Activated T-cell treated with anti-CD3 and anti-CD28 coated beads, Interleukin-2, amount 50 U/mL, for 72 hours (primary cell): ENCODE results near the gene SLC25A53. TPM values are rescaled to one million over a fixed set of nuclear protein-coding genes. Genes with fewer than 3 reads are reported as not detected.
A peak's percentile ranks its signal among the peaks of the same experiment; 100 is the strongest.

Experiments
- ATAC-seq, 2 donors: fragments of 150-1000 bp; cut with Tn5 transposase; replicated peaks in 1 of 2; 2 replicates each; pipeline ENCODE4 v1.10.0; 2021; ENCODE audit warnings: moderate library complexity in 2 of 2, mild to moderate bottlenecking in 1 of 2
- DNase-seq, 2 donors: peaks; one replicate each; pipeline ENCODE4 v3.0.0; 2021 to 2022; ENCODE audit warnings: mixed read lengths in 1 of 2
- H3K27ac Mint-ChIP-seq: one replicate; pipeline ENCODE4 v1.8.0; 2022; ENCODE audit warnings: mild to moderate bottlenecking, moderate library complexity, mixed read lengths
- H3K27me3 Mint-ChIP-seq: one replicate; pipeline ENCODE4 v1.8.0; 2022; ENCODE audit warnings: low read depth, mixed read lengths
- H3K36me3 Mint-ChIP-seq, 2 donors: one replicate each; pipeline ENCODE4 v1.8.0; 2022; ENCODE audit warnings: mixed read lengths in 2 of 2, mild to moderate bottlenecking in 1 of 2; ENCODE audit not compliant: insufficient read depth in 2 of 2
- H3K4me1 Mint-ChIP-seq: one replicate; pipeline ENCODE4 v1.8.0; 2022; ENCODE audit warnings: low read depth, mixed read lengths
- H3K4me3 Mint-ChIP-seq, 2 donors: one replicate each; pipeline ENCODE4 v1.8.0; 2022; ENCODE audit warnings: mild to moderate bottlenecking in 2 of 2, mixed read lengths in 2 of 2, moderate library complexity in 2 of 2
- H3K9me3 Mint-ChIP-seq, 2 donors: one replicate each; pipeline ENCODE4 v1.8.0; 2022; ENCODE audit warnings: mixed read lengths in 2 of 2
- total RNA-seq, 2 donors: library from RNA; stranded (reverse); gene quantifications; one replicate each; pipeline ENCODE4 v1.2.3, GENCODE V29; 2022

The SLC25A53 gene
- 1 to 10 TPM; 3.7 to 3.8 TPM for total RNA-seq

GRCh38 chrX:104156630-104157529, at the start of gene SLC25A53:
Gene SLC25A53, minus strand, starts transcription at chrX:104157009. Its CDS starts 51,752 bp downstream, at chrX:104105257.
- H3K4me1 Mint-ChIP-seq, result peaks cover 11% of the 10 kb centered on the region
- peak; percentile 74 to 84 for DNase-seq
- peak within 1 kb of the TSS; percentile 96 to 98 for H3K4me3 Mint-ChIP-seq
- peak within 1 kb of the TSS; percentile 97 for H3K27ac Mint-ChIP-seq
- H3K36me3 Mint-ChIP-seq, result peaks cover 0 to 2% of the 10 kb centered on the region in 2 donors
- no peaks in the 10 kb centered on the region for H3K27me3 Mint-ChIP-seq
- H3K9me3 Mint-ChIP-seq, result no peaks in the 10 kb centered on the region
- ATAC-seq, result peak; percentile 91

GRCh38 chrX:104205548-104205947, 48.7 kb upstream of the SLC25A53 start:
- Mint-ChIP-seq H3K9me3 (no peaks in the 10 kb centered on the region), H3K27me3 (peaks cover 7% of the 10 kb centered on the region), H3K4me3 (no peak overlapping the region), H3K36me3 (no peaks in the 10 kb centered on the region), H3K27ac (no peak overlapping the region), H3K4me1 (no peaks in the 10 kb centered on the region)
- no peak for DNase-seq
- ATAC-seq, result no peak

GRCh38 chrX:104195489-104196084, 38.8 kb upstream of the SLC25A53 start:
- Mint-ChIP-seq H3K4me1 (no peaks in the 10 kb centered on the region), H3K36me3 (no peaks in the 10 kb centered on the region), H3K27me3 (no peaks in the 10 kb centered on the region), H3K27ac (no peak overlapping the region), H3K9me3 (no peaks in the 10 kb centered on the region), H3K4me3 (no peak overlapping the region)
- ATAC-seq (no peak), DNase-seq (peak in 1 of 2 donors; percentile 3)

GRCh38 chrX:104195013-104195412, 38.2 kb upstream of the SLC25A53 start:
- no peak overlapping the region for H3K4me3 Mint-ChIP-seq
- ATAC-seq, result peak; percentile 27 to 36
- no peaks in the 10 kb centered on the region for H3K9me3 Mint-ChIP-seq
- H3K36me3 Mint-ChIP-seq, result no peaks in the 10 kb centered on the region
- no peak for DNase-seq
- H3K27me3 Mint-ChIP-seq, result no peaks in the 10 kb centered on the region
- no peaks in the 10 kb centered on the region for H3K4me1 Mint-ChIP-seq
- peak overlapping the region; percentile 77 for H3K27ac Mint-ChIP-seq

- Mint-ChIP-seq H3K36me3 (peaks cover 0 to 8% of the 10 kb centered on the region in 2 donors), H3K4me3 (no peak overlapping the region), H3K9me3 (no peaks in the 10 kb centered on the region), H3K4me1 (no peaks in the 10 kb centered on the region), H3K27me3 (no peaks in the 10 kb centered on the region), H3K27ac (no peak overlapping the region)
- no peak for DNase-seq
- no peak for ATAC-seq
These were observed 36.7 kb upstream of the SLC25A53 start for GRCh38 chrX:104193485-104193884.

GRCh38 chrX:104189837-104190236, 33.0 kb upstream of the SLC25A53 start:
- Mint-ChIP-seq H3K27me3 (no peaks in the 10 kb centered on the region), H3K36me3 (peaks cover 0 to 10% of the 10 kb centered on the region in 2 donors), H3K4me1 (no peaks in the 10 kb centered on the region), H3K27ac (no peak overlapping the region), H3K9me3 (no peaks in the 10 kb centered on the region), H3K4me3 (no peak overlapping the region)
- peak; percentile 31 to 60 for ATAC-seq
- no peak for DNase-seq

- Mint-ChIP-seq H3K9me3 (no peaks in the 10 kb centered on the region), H3K36me3 (peaks cover 0 to 12% of the 10 kb centered on the region in 2 donors), H3K27me3 (no peaks in the 10 kb centered on the region), H3K27ac (no peak overlapping the region), H3K4me1 (peaks cover 11% of the 10 kb centered on the region), H3K4me3 (no peak overlapping the region)
- no peak for ATAC-seq
- DNase-seq, result no peak
These were observed 31.1 kb upstream of the SLC25A53 start for GRCh38 chrX:104187931-104188330.

GRCh38 chrX:104183685-104184084, 26.9 kb upstream of the SLC25A53 start:
- Mint-ChIP-seq H3K4me1 (peaks cover 21% of the 10 kb centered on the region), H3K36me3 (peaks cover 0 to 8% of the 10 kb centered on the region in 2 donors), H3K4me3 (no peak overlapping the region), H3K9me3 (no peaks in the 10 kb centered on the region), H3K27me3 (peaks cover 7% of the 10 kb centered on the region), H3K27ac (no peak overlapping the region)
- no peak for DNase-seq
- peak; percentile 75 to 94 for ATAC-seq

- no peak overlapping the region for H3K4me3 Mint-ChIP-seq
- DNase-seq, result no peak
- peaks cover 3 to 5% of the 10 kb centered on the region in 2 donors for H3K36me3 Mint-ChIP-seq
- H3K27me3 Mint-ChIP-seq, result peaks cover 9% of the 10 kb centered on the region
- H3K9me3 Mint-ChIP-seq, result no peaks in the 10 kb centered on the region
- no peak overlapping the region for H3K27ac Mint-ChIP-seq
- ATAC-seq, result no peak
- H3K4me1 Mint-ChIP-seq, result peaks cover 12% of the 10 kb centered on the region
These were observed 17.0 kb upstream of the SLC25A53 start for GRCh38 chrX:104173841-104174240.

GRCh38 chrX:104172788-104173187, 16.0 kb upstream of the SLC25A53 start:
- ATAC-seq (no peak), DNase-seq (no peak)
- Mint-ChIP-seq H3K4me1 (peaks cover 23% of the 10 kb centered on the region), H3K27ac (no peak overlapping the region), H3K4me3 (no peak overlapping the region), H3K9me3 (no peaks in the 10 kb centered on the region), H3K36me3 (peaks cover 0 to 5% of the 10 kb centered on the region in 2 donors), H3K27me3 (peaks cover 13% of the 10 kb centered on the region)

- peaks cover 19% of the 10 kb centered on the region for H3K27me3 Mint-ChIP-seq
- H3K36me3 Mint-ChIP-seq, result peaks cover 0 to 7% of the 10 kb centered on the region in 2 donors
- H3K9me3 Mint-ChIP-seq, result no peaks in the 10 kb centered on the region
- no peak overlapping the region for H3K4me3 Mint-ChIP-seq
- no peak for ATAC-seq
- H3K4me1 Mint-ChIP-seq, result peaks cover 28% of the 10 kb centered on the region
- no peak overlapping the region for H3K27ac Mint-ChIP-seq
- no peak for DNase-seq
These were observed 15.3 kb upstream of the SLC25A53 start for GRCh38 chrX:104172121-104172520.

GRCh38 chrX:104168127-104168526, 11.3 kb upstream of the SLC25A53 start:
- ATAC-seq (no peak), DNase-seq (no peak)
- peaks cover 25% of the 10 kb centered on the region for H3K27me3 Mint-ChIP-seq
- H3K9me3 Mint-ChIP-seq, result no peaks in the 10 kb centered on the region
- peaks cover 36% of the 10 kb centered on the region for H3K4me1 Mint-ChIP-seq
- H3K4me3 Mint-ChIP-seq, result peak overlapping the region; percentile 78 to 97
- H3K36me3 Mint-ChIP-seq, result peaks cover under 1 to 5% of the 10 kb centered on the region in 2 donors
- H3K27ac Mint-ChIP-seq, result peak overlapping the region; percentile 88

- Mint-ChIP-seq H3K4me1 (peaks cover 36% of the 10 kb centered on the region), H3K9me3 (no peaks in the 10 kb centered on the region), H3K27ac (no peak overlapping the region), H3K36me3 (peaks cover 2 to 5% of the 10 kb centered on the region in 2 donors), H3K27me3 (peaks cover 29% of the 10 kb centered on the region), H3K4me3 (peak overlapping the region; percentile 78 to 97)
- ATAC-seq (no peak), DNase-seq (no peak)
These were observed 10.1 kb upstream of the SLC25A53 start for GRCh38 chrX:104166735-104167436.
